ENCODE measurements around the gene FKBP1A. TPM values are rescaled to one million over a fixed set of nuclear protein-coding genes. Genes with fewer than 3 reads are reported as not detected.

The FKBP1A gene
- total and polyA plus RNA-seq, 2 of the 4 experiments (the other 2 are of a cell fraction) = 120 to 528 TPM

GRCh38 chr20:1396264-1396663, 3.4 kb upstream of the FKBP1A start:
- TF ChIP-seq RCOR1 (IDR thresholded peaks at IDR 0.05; ENCODE audit: insufficient replicate concordance, low read length) (no peak), NFE2L2 (IDR thresholded peaks at IDR 0.05; ENCODE audit: low read depth, low read length) (no peak), RAD21 (IDR thresholded peaks at IDR 0.05; ENCODE audit: low read length) (no peak), CHD1 (IDR thresholded peaks at IDR 0.05; ENCODE audit: low read depth, low read length) (no peak), CEBPB (IDR thresholded peaks at IDR 0.05; ENCODE audit: low read depth, low read length) (no peak), BHLHE40 (IDR thresholded peaks at IDR 0.05; ENCODE audit: low read depth, low read length) (no peak), MXI1 (IDR thresholded peaks at IDR 0.05; ENCODE audit: borderline replicate concordance, low read depth, low read length) (no peak), SMC3 (IDR thresholded peaks at IDR 0.05; ENCODE audit: low read depth, low read length) (no peak), ELK1 (IDR thresholded peaks at IDR 0.05; ENCODE audit: borderline replicate concordance, low read depth, low read length) (no peak), POLR2A (IDR thresholded peaks at IDR 0.05; ENCODE audit: low read depth, low read length) (no peak), USF2 (IDR thresholded peaks at IDR 0.05; ENCODE audit: low read depth, low read length) (no peak)
- Histone ChIP-seq H2BK20ac (ENCODE audit: low read depth, low read length) (no peak overlapping the region), H4K5ac (ENCODE audit: low read depth, low read length) (no peak overlapping the region), H3K27ac (ENCODE audit: insufficient read depth, low read length) (no peak overlapping the region), H3K56ac (ENCODE audit: extremely low read depth, insufficient read depth, low read length) (no peak overlapping the region), H3K4me1 (ENCODE audit: control insufficient read depth, insufficient read depth, low read length) (peaks cover 9% of the 10 kb centered on the region), H3K9ac (ENCODE audit: low read depth, low read length) (no peak overlapping the region), H4K8ac (ENCODE audit: low read depth in 2 of 2, low read length in 2 of 2) (no peak overlapping the region), H4K91ac (ENCODE audit: insufficient read depth, low read depth, low read length) (no peak overlapping the region), H2BK120ac (ENCODE audit: low read depth, low read length) (no peak overlapping the region; the same call in 1 of the 2 replicates), H3K4me3 (ENCODE audit: insufficient read depth, low read depth, low read length) (no peak overlapping the region), H3K9me1 (ENCODE audit: insufficient read depth, low read length) (peaks cover 14% of the 10 kb centered on the region), H3K18ac (ENCODE audit: low read depth, low read length) (no peak overlapping the region), H3K23ac (ENCODE audit: low read depth, low read length) (no peak overlapping the region), H3K36me3 (ENCODE audit: control insufficient read depth, insufficient read depth, low read length) (no peaks in the 10 kb centered on the region), H3K4ac (ENCODE audit: low read depth, low read length) (no peak overlapping the region), H4K20me1 (ENCODE audit: insufficient read depth, low read length) (peaks cover 12% of the 10 kb centered on the region), H3K9me3 (ENCODE audit: control insufficient read depth, insufficient read depth, low read length) (no peaks in the 10 kb centered on the region), H3K14ac (replicated peaks; ENCODE audit: low read depth, low read length) (no peak overlapping the region), H3K27me3 (ENCODE audit: control insufficient read depth, insufficient read depth, low read length) (no peaks in the 10 kb centered on the region), H3K79me1 (ENCODE audit: low read depth in 1 of 2, low read length in 2 of 2) (peaks cover 3 to 23% of the 10 kb centered on the region in 2 experiments; a peak in 2 of 4 replicates), H2AFZ (replicated peaks; ENCODE audit: low read length, poor library complexity) (no peak overlapping the region), H2BK15ac (ENCODE audit: low read depth, low read length) (no peak overlapping the region), H2AK9ac (replicated peaks; ENCODE audit: low read depth, low read length, poor library complexity) (no peak overlapping the region), H3K4me2 (ENCODE audit: low read depth, low read length) (no peak overlapping the region), H2AK5ac (ENCODE audit: low read depth, low read length) (no peak overlapping the region), H2BK5ac (ENCODE audit: low read depth, low read length, poor library complexity, severe bottlenecking) (no peak overlapping the region)
- in situ Hi-C loops (cut with MboI; ENCODE audit: low sequenced_read_pairs) (no loop called here), dilution Hi-C loops (cut with HindIII; ENCODE audit: low sequenced_read_pairs, unreplicated experiment) (no loop called here), intact Hi-C loops (cut with micrococcal nuclease) (loop anchor here (5.0 to 10.0 kb wide), 2 partner anchors 36 to 181 kb away; no protein-coding TSS in a partner anchor)
- CTCF ChIA-PET = no interaction called here
- ATAC-seq (ENCODE audit: low read depth) (no peak), DNase-seq (no peak)
- no CpG with 5 or more reads among the region's 1 CpG for WGBS, 2 experiments (ENCODE audit: extremely low coverage in 2 of 2, insufficient read length in 1 of 2)
- POLR2A ChIA-PET (ENCODE audit: unreplicated experiment) = no interaction called here
- BruUV-seq (replicated peaks) = no TSS peak
